Hepatocyte (in vitro differentiated cells): Measurements from ENCODE around the gene CELF4. TPM values are rescaled to one million over a fixed set of nuclear protein-coding genes. Genes with fewer than 3 reads are reported as not detected.
A peak's percentile ranks its signal among the peaks of the same experiment; 100 is the strongest.

Experiments
- DNase-seq: peaks from one replicate; pipeline ENCODE4 v3.0.0-alpha.2; 2016; ENCODE audit warnings: low spot score
- H2AFZ ChIP-seq: fragments of 200-600 bp; sonication (generic); 2 replicates; pipeline ENCODE4 v1.6.0; 2016; ENCODE audit warnings: antibody characterized with exemption, mild to moderate bottlenecking
- H3K27ac ChIP-seq: fragments of 200-600 bp; sonication (generic); 2 replicates; pipeline ENCODE4 v1.5.1; 2016; ENCODE audit warnings: mild to moderate bottlenecking
- H3K27me3 ChIP-seq: fragments of 200-600 bp; sonication (generic); 2 replicates; pipeline ENCODE4 v1.6.1; 2016
- H3K36me3 ChIP-seq: fragments of 200-600 bp; sonication (generic); replicated peaks from 2 replicates; pipeline ENCODE4 v1.5.1; 2016; ENCODE audit warnings: low read depth; ENCODE audit not compliant: insufficient read depth
- H3K4me1 ChIP-seq: fragments of 200-600 bp; sonication (generic); 2 replicates; pipeline ENCODE4 v1.5.1; 2016; ENCODE audit warnings: mild to moderate bottlenecking, moderate library complexity; ENCODE audit not compliant: insufficient read depth
- H3K4me2 ChIP-seq: fragments of 200-600 bp; sonication (generic); 2 replicates; pipeline ENCODE4 v1.6.0; 2016
- H3K4me3 ChIP-seq: fragments of 200-600 bp; sonication (generic); 2 replicates; pipeline ENCODE4 v1.5.1; 2016; ENCODE audit warnings: mild to moderate bottlenecking
- H3K79me2 ChIP-seq: fragments of 200-600 bp; sonication (generic); 2 replicates; pipeline ENCODE4 v1.6.0; 2017; ENCODE audit warnings: mild to moderate bottlenecking
- H3K9me2 ChIP-seq: fragments of 200-600 bp; sonication (generic); replicated peaks from 2 replicates; pipeline ENCODE4 v1.6.0; 2017; ENCODE audit warnings: mild to moderate bottlenecking; ENCODE audit not compliant: insufficient read depth
- H3K9me3 ChIP-seq: fragments of 200-600 bp; sonication (generic); 2 replicates; pipeline ENCODE4 v1.5.1; 2016; ENCODE audit warnings: low read depth, mild to moderate bottlenecking
- H4K20me1 ChIP-seq: fragments of 200-600 bp; sonication (generic); 2 replicates; pipeline ENCODE4 v1.6.0; 2016; ENCODE audit warnings: mild to moderate bottlenecking; ENCODE audit not compliant: insufficient read depth, poor library complexity, severe bottlenecking
- CTCF ChIP-seq: fragments of 200-600 bp; sonication (generic); IDR thresholded peaks from 2 replicates; pipeline ENCODE4 v1.5.1; 2016; ENCODE audit warnings: antibody characterized with exemption, mild to moderate bottlenecking; ENCODE audit not compliant: poor library complexity
- EZH2 ChIP-seq: fragments of 200-600 bp; sonication (generic); IDR thresholded peaks from 2 replicates; pipeline ENCODE4 v1.6.1; 2016; ENCODE audit warnings: antibody characterized with exemption, mild to moderate bottlenecking, borderline replicate concordance
- EZH2phosphoT487 ChIP-seq: fragments of 200-600 bp; sonication (generic); IDR thresholded peaks from one replicate; pipeline ENCODE4 v1.6.1; 2018; ENCODE audit warnings: antibody characterized with exemption, mild to moderate bottlenecking, low read depth, moderate library complexity; ENCODE audit not compliant: unreplicated experiment, severe bottlenecking
- WGBS: methylation state at CpG from one replicate; pipeline ENCODE4 v1.1.6; 2016; ENCODE audit warnings: low lambda C conversion rate; ENCODE audit errors: missing lambda C conversion rate; 5-methylcytosine and 5-hydroxymethylcytosine counted together
- polyA plus RNA-seq: library from polyadenylated mRNA; unstranded; fragments of >200 nt; fragmentation: Nextera tagmentation; extraction: Ambion mirVana; gene quantifications from 2 replicates; pipeline ENCODE4 v1.2.1, GENCODE V29; 2016
- total RNA-seq: library from RNA; depleted of rRNA; stranded (reverse); fragments of >200 nt; gene quantifications from 2 replicates; pipeline ENCODE4 v1.2.3, GENCODE V29; 2014

The CELF4 gene
- total and polyA plus RNA-seq, 2 experiments from 2014 or later = 1.3 to 2.9 TPM

- Histone ChIP-seq H2AFZ (no peak overlapping the region), H3K9me3 (no peaks in the 10 kb centered on the region), H4K20me1 (no peaks in the 10 kb centered on the region), H3K4me2 (peak overlapping the region; percentile 47), H3K79me2 (no peaks in the 10 kb centered on the region), H3K27me3 (no peaks in the 10 kb centered on the region), H3K36me3 (no peaks in the 10 kb centered on the region), H3K9me2 (no peaks in the 10 kb centered on the region), H3K4me1 (peaks cover 13% of the 10 kb centered on the region), H3K4me3 (no peak overlapping the region), H3K27ac (peak overlapping the region; percentile 81)
- whole genome bisulfite sequencing = 28% methylated on average over 10 of the region's 10 CpGs
- DNase-seq = peak; percentile 98
- no peak for TF ChIP-seq EZH2phosphoT487
- TF ChIP-seq EZH2 = no peak
- no peak for TF ChIP-seq CTCF
Observed at GRCh38 chr18:37299471-37300304, 265.9 kb downstream of the CELF4 start.

- H3K9me3 ChIP-seq = no peaks in the 10 kb centered on the region
- no peaks in the 10 kb centered on the region for H3K9me2 ChIP-seq
- H3K4me1 ChIP-seq = peaks cover 13% of the 10 kb centered on the region
- no peaks in the 10 kb centered on the region for H3K79me2 ChIP-seq
- H3K4me2 ChIP-seq = no peak overlapping the region
- no peaks in the 10 kb centered on the region for H3K27me3 ChIP-seq
- TF ChIP-seq CTCF (no peak), EZH2phosphoT487 (no peak), EZH2 (no peak)
- no peaks in the 10 kb centered on the region for H4K20me1 ChIP-seq
- 86% methylated on average over 6 of the region's 6 CpGs for WGBS
- no peak for DNase-seq
- H3K27ac ChIP-seq = peak overlapping the region; percentile 81
- no peak overlapping the region for H2AFZ ChIP-seq
- H3K36me3 ChIP-seq = no peaks in the 10 kb centered on the region
- no peak overlapping the region for H3K4me3 ChIP-seq
Observed at GRCh38 chr18:37298816-37299215, 266.8 kb downstream of the CELF4 start.

GRCh38 chr18:37297106-37297505, 268.5 kb downstream of the CELF4 start:
- DNase-seq = no peak
- TF ChIP-seq EZH2 = no peak
- TF ChIP-seq EZH2phosphoT487 = no peak
- no peak for TF ChIP-seq CTCF
- 74% methylated on average over 6 of the region's 6 CpGs for WGBS
- Histone ChIP-seq H3K27ac (no peak overlapping the region), H3K4me3 (no peak overlapping the region), H2AFZ (no peak overlapping the region), H3K9me2 (no peaks in the 10 kb centered on the region), H3K4me1 (peaks cover 13% of the 10 kb centered on the region), H3K36me3 (no peaks in the 10 kb centered on the region), H3K4me2 (no peak overlapping the region), H3K9me3 (no peaks in the 10 kb centered on the region), H3K79me2 (no peaks in the 10 kb centered on the region), H3K27me3 (no peaks in the 10 kb centered on the region), H4K20me1 (no peaks in the 10 kb centered on the region)
